DND-41 (cell line): ENCODE measurements around the gene BAG5.
A peak's percentile ranks its signal among the peaks of the same experiment; 100 is the strongest.

ENCODE experiments used
- ATAC-seq: fragments of 200-7000 bp; cut with Tn5 transposase; 3 replicates; pipeline ENCODE4 v1.9.1; 2021; ENCODE audit warnings: low read depth; ENCODE audit not compliant: insufficient read depth
- DNase-seq: peaks from one replicate; pipeline ENCODE4 v3.0.0-alpha.2; 2020
- H2AFZ ChIP-seq: 2 replicates; pipeline ENCODE4 v1.6.0; 2012; ENCODE audit warnings: low read depth, low read length
- H3K27ac ChIP-seq: 2 replicates; pipeline ENCODE4 v1.5.1; 2012; ENCODE audit warnings: low read length, inconsistent platforms
- H3K27me3 ChIP-seq: fragments of 200-600 bp; sonication (generic); 2 replicates; pipeline ENCODE4 v1.6.0; 2012; ENCODE audit warnings: low read length, mild to moderate bottlenecking, inconsistent platforms; ENCODE audit not compliant: insufficient read depth, poor library complexity
- H3K36me3 ChIP-seq: 2 replicates; pipeline ENCODE4 v1.5.1; 2012; ENCODE audit warnings: low read length, inconsistent platforms; ENCODE audit not compliant: insufficient read depth
- H3K4me1 ChIP-seq: 2 replicates; pipeline ENCODE4 v1.5.1; 2012; ENCODE audit warnings: mild to moderate bottlenecking, low read length; ENCODE audit not compliant: insufficient read depth
- H3K4me2 ChIP-seq: 2 replicates; pipeline ENCODE4 v1.6.0; 2012; ENCODE audit warnings: mild to moderate bottlenecking, moderate library complexity, low read length, inconsistent platforms; ENCODE audit not compliant: insufficient read depth
- H3K4me3 ChIP-seq, 2 experiments: fragments of 200-600 bp in 1 of 2; shearing (Covaris generic) in 1 of 2; 2 replicates each; pipeline ENCODE4 v1.5.1; 2012 to 2016; ENCODE audit warnings: inconsistent platforms in 2 of 2, low read length in 2 of 2, mild to moderate bottlenecking in 2 of 2, low read depth in 1 of 2, moderate library complexity in 1 of 2
- H3K79me2 ChIP-seq: 2 replicates; pipeline ENCODE4 v1.6.0; 2012; ENCODE audit warnings: low read length, inconsistent platforms; ENCODE audit not compliant: insufficient read depth
- H3K9ac ChIP-seq: 2 replicates; pipeline ENCODE4 v1.6.0; 2012; ENCODE audit warnings: low read depth, mild to moderate bottlenecking, inconsistent platforms, low read length, moderate library complexity
- H3K9me3 ChIP-seq: 2 replicates; pipeline ENCODE4 v1.5.1; 2012; ENCODE audit warnings: low read length, moderate library complexity, mild to moderate bottlenecking, inconsistent platforms; ENCODE audit not compliant: insufficient read depth, severe bottlenecking
- H4K20me1 ChIP-seq: 2 replicates; pipeline ENCODE4 v1.6.0; 2012; ENCODE audit warnings: low read length; ENCODE audit not compliant: insufficient read depth
- EZH2 ChIP-seq: IDR thresholded peaks from 3 replicates; pipeline ENCODE4 v1.6.1; 2012; ENCODE audit warnings: borderline replicate concordance, low read depth, mild to moderate bottlenecking, moderate library complexity, low read length, inconsistent platforms; ENCODE audit not compliant: severe bottlenecking
- TF ChIP-seq, protein P1 (sequence below): IDR thresholded peaks from 2 replicates; pipeline ENCODE4 v1.5.1; 2012; ENCODE audit warnings: borderline replicate concordance, low read length, moderate library complexity, mild to moderate bottlenecking; ENCODE audit not compliant: poor library complexity, severe bottlenecking; ENCODE audit errors: extremely low read depth

Gene BAG5

DNA sequence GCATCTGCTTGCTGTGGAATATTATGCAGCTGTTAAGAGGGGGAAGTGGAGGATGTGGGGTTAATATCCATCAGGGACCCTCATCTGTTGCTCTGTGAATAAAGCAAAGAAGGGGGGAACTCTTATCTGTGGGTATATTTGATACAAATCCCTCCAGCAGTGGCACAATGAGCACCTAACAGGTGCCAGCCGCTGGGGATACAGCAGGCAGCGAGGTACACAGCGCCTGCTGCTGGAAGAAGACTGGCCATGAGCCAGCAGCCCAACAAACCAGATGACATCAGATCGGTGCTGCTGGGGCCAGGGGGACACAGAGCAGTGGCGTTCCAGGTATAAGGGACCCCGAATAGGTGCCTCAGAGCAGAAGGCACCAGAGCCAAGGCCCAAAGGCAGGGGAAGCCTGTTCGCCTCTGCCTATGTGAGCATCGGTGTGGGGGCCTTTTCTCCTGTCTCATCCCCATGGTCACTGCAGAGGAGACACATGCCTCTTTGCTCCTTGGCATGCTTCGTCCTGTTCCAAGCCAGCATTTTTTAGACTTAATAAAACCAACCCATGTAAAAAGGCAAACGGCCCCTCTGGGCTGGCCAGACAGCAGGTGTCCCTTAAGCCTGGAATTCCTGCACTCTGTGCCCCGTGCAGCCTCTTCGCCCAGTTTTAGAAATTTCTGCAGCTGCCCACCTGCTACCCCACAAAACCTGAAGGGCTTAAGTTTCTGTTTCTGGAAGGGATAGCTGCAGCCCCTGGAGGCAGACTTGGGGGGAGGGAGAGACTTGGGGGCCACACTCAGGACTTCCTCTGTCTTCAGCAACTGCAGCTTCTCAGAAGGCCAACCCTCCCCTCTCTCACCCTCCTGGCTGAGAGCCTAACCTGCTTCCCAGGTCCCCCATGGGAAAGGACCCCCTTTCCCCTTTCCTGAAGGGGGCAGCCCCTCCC lies 38.2 kb downstream of the BAG5 start:
- Histone ChIP-seq H3K4me3 (no peak overlapping the region), H4K20me1 (no peaks in the 10 kb centered on the region), H3K4me1 (peaks cover 20% of the 10 kb centered on the region), H2AFZ (no peak overlapping the region), H3K79me2 (peaks cover 15% of the 10 kb centered on the region), H3K9ac (no peak overlapping the region), H3K4me2 (no peak overlapping the region), H3K27me3 (no peaks in the 10 kb centered on the region), H3K27ac (no peak overlapping the region), H3K9me3 (no peaks in the 10 kb centered on the region), H3K36me3 (no peaks in the 10 kb centered on the region; the same call in 1 of the 2 replicates)
- ATAC-seq = no peak
- no peak for DNase-seq
- TF ChIP-seq EZH2 = no peak
- TF ChIP-seq, protein P1, sequence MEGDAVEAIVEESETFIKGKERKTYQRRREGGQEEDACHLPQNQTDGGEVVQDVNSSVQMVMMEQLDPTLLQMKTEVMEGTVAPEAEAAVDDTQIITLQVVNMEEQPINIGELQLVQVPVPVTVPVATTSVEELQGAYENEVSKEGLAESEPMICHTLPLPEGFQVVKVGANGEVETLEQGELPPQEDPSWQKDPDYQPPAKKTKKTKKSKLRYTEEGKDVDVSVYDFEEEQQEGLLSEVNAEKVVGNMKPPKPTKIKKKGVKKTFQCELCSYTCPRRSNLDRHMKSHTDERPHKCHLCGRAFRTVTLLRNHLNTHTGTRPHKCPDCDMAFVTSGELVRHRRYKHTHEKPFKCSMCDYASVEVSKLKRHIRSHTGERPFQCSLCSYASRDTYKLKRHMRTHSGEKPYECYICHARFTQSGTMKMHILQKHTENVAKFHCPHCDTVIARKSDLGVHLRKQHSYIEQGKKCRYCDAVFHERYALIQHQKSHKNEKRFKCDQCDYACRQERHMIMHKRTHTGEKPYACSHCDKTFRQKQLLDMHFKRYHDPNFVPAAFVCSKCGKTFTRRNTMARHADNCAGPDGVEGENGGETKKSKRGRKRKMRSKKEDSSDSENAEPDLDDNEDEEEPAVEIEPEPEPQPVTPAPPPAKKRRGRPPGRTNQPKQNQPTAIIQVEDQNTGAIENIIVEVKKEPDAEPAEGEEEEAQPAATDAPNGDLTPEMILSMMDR = peak; percentile 29

DNA sequence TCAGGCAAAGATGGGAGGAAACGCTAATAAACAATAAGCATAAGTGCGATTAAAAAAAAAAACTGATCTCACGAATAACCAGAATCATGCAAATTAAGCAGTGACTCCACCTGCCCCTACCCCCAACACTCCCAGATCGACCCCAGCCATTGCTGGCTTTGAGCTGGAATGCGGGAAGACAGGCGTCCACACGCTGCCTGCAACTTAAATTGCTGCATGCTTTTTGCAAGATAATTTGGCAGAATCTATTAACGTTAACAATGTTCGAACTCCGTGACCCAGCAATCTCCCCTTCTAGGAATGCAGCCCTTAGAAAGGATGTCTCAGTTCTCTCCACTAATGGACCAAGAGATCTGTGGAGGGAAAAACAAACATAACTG lies 38.9 kb downstream of the BAG5 start:
- H3K4me2 ChIP-seq = no peak overlapping the region
- no peaks in the 10 kb centered on the region for H4K20me1 ChIP-seq
- ATAC-seq (no peak), DNase-seq (no peak)
- no peak overlapping the region for H3K4me3 ChIP-seq
- no peaks in the 10 kb centered on the region for H3K9me3 ChIP-seq
- H3K9ac ChIP-seq = no peak overlapping the region
- no peaks in the 10 kb centered on the region for H3K27me3 ChIP-seq
- H3K79me2 ChIP-seq = peaks cover 8% of the 10 kb centered on the region
- no peaks in the 10 kb centered on the region; the same call in 1 of the 2 replicates for H3K36me3 ChIP-seq
- H3K27ac ChIP-seq = no peak overlapping the region
- peaks cover 19% of the 10 kb centered on the region for H3K4me1 ChIP-seq
- no peak overlapping the region for H2AFZ ChIP-seq
- TF ChIP-seq, protein P1 = no peak
- no peak for TF ChIP-seq EZH2

DNA sequence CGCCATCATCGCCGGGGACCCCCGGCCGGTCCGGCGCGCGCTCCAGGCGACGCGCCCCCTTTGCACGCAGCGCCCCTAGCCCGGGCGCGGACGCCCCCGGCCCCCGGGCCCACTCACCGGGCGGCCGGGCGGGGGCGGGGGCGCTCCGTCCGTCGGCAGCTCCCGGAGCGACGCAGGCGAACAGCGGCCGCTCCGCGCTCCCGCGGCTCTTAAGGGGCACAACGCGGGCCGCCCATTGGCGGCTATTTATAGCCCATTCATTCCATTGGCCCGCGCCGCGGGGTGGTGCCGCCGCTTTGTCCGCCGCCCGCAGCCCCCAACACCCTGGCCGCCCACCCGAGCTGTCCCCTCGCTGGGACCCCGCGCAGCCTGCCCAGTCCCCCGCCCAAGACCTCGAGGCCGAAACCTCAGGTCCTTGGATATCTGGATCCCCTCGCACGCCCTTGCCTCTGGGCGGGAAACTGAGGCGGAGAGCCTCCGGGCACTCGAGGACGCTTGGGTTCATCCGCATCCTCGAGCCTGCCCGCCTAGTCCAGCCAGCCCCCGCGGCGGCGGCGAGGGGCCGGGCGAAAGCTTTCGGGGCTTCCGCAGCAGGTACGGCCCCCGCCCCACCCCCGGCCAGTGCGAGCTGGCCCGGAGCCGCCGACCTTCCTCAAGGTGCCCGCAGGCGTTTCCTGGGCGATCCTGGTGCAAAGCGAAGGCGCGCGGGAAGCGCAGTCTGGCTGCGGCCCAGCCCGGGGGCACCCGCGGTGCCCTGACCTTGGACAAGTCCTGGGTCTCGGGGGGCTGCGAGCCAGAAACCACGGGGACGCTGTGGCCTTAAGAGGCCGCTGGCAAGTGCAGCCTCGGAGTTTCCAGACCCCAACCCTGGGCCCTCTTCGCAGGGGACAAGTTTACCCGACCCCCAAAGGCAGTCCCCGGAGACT lies 39.5 kb downstream of the BAG5 start, which contains the start of gene CKB:
Gene CKB (minus strand): TSS at position 182 of the 926 bp plus-strand sequence. CDS start 337 bp downstream, outside the sequence.
- peaks cover 2% of the 10 kb centered on the region; the same call in 1 of the 2 replicates for H3K79me2 ChIP-seq
- H3K9ac ChIP-seq = no peak within 1 kb of the TSS

More for the DNA sequence above, 39.5 kb downstream of the BAG5 start, which contains the start of gene CKB:
- H3K4me1 ChIP-seq = peaks cover 12% of the 10 kb centered on the region
- no peak within 1 kb of the TSS for H2AFZ ChIP-seq
- DNase-seq = no peak
- H3K27me3 ChIP-seq = no peaks in the 10 kb centered on the region
- no peak for ATAC-seq
- H3K27ac ChIP-seq = no peak within 1 kb of the TSS
- no peaks in the 10 kb centered on the region for H3K9me3 ChIP-seq
- H3K4me2 ChIP-seq = no peak within 1 kb of the TSS
- H3K36me3 ChIP-seq = no peaks in the 10 kb centered on the region
- H3K4me3 ChIP-seq = no peak within 1 kb of the TSS
- H4K20me1 ChIP-seq = 0 out of 2 replicates have a peak, but pooled peaks cover 4% of the 10 kb centered on the region
- TF ChIP-seq, protein P1 = no peak
- no peak for TF ChIP-seq EZH2
